ES-I3 (cell line): ENCODE measurements around the gene TAMALIN.
"Not testable (repeated sequence)": the region's sequence is repeated elsewhere in the genome, so short reads cannot be mapped to it uniquely, and the experiment has no call there.

Experiments used
- H3K36me3 ChIP-seq: 2 replicates; pipeline ENCODE4 v1.6.1; 2013; ENCODE audit warnings: mild to moderate bottlenecking, low read length, control low read depth, moderate library complexity; ENCODE audit not compliant: insufficient read depth
- H3K4me1 ChIP-seq: 2 replicates; pipeline ENCODE4 v1.6.1; 2013; ENCODE audit warnings: mild to moderate bottlenecking, control low read depth, low read length; ENCODE audit not compliant: insufficient read depth
- H3K9ac ChIP-seq: 2 replicates; pipeline ENCODE4 v1.6.1; 2013; ENCODE audit warnings: low read depth, mild to moderate bottlenecking, low read length, moderate library complexity
- H3K9me3 ChIP-seq: 2 replicates; pipeline ENCODE4 v1.6.1; 2013; ENCODE audit warnings: mild to moderate bottlenecking, low read length, moderate library complexity; ENCODE audit not compliant: control insufficient read depth, insufficient read depth

TAMALIN gene

GRCh38 chr12:51974646-51975045 is 32.1 kb upstream of the TAMALIN start:
- no peaks in the 10 kb centered on the region for H3K9me3 ChIP-seq
- H3K36me3 ChIP-seq = no peaks in the 10 kb centered on the region
- H3K4me1 ChIP-seq = peaks cover 15% of the 10 kb centered on the region
- H3K9ac ChIP-seq = no peak overlapping the region

GRCh38 chr12:51975196-51975595 is 31.6 kb upstream of the TAMALIN start:
- Histone ChIP-seq H3K9me3 (no peaks in the 10 kb centered on the region), H3K4me1 (peaks cover 15% of the 10 kb centered on the region), H3K36me3 (no peaks in the 10 kb centered on the region), H3K9ac (no peak overlapping the region)

- Histone ChIP-seq H3K9me3 (no peaks in the 10 kb centered on the region), H3K36me3 (no peaks in the 10 kb centered on the region), H3K4me1 (peaks cover 9% of the 10 kb centered on the region; the same call in 1 of the 2 replicates), H3K9ac (no peak overlapping the region)
These were observed 30.2 kb upstream of the TAMALIN start for GRCh38 chr12:51976376-51977160.

- no peak overlapping the region for H3K9ac ChIP-seq
- no peaks in the 10 kb centered on the region for H3K36me3 ChIP-seq
- H3K9me3 ChIP-seq = no peaks in the 10 kb centered on the region
- peaks cover 6% of the 10 kb centered on the region; the same call in 1 of the 2 replicates for H3K4me1 ChIP-seq
These were observed 29.4 kb upstream of the TAMALIN start for GRCh38 chr12:51977320-51977753.

GRCh38 chr12:51979306-51979705 is 27.4 kb upstream of the TAMALIN start:
- not testable (repeated sequence) for H3K9ac ChIP-seq, H3K36me3 ChIP-seq, H3K9me3 ChIP-seq, H3K4me1 ChIP-seq

- peaks cover 5% of the 10 kb centered on the region for H3K36me3 ChIP-seq
- H3K4me1 ChIP-seq = no peaks in the 10 kb centered on the region
- H3K9me3 ChIP-seq = no peaks in the 10 kb centered on the region
- H3K9ac ChIP-seq = no peak overlapping the region
These were observed 26.5 kb upstream of the TAMALIN start for GRCh38 chr12:51980051-51980808.

- H3K4me1 ChIP-seq = no peaks in the 10 kb centered on the region
These were observed 26.0 kb upstream of the TAMALIN start for GRCh38 chr12:51980809-51981127.

GRCh38 chr12:51984657-51985056 is 22.1 kb upstream of the TAMALIN start:
- Histone ChIP-seq H3K4me1 (no peaks in the 10 kb centered on the region), H3K36me3 (peaks cover 10% of the 10 kb centered on the region), H3K9me3 (no peaks in the 10 kb centered on the region), H3K9ac (no peak overlapping the region)

More at GRCh38 chr12:51980809-51981127, 26.0 kb upstream of the TAMALIN start:
- Histone ChIP-seq H3K9me3 (no peaks in the 10 kb centered on the region), H3K36me3 (peaks cover 8% of the 10 kb centered on the region), H3K9ac (no peak overlapping the region)

- no peak overlapping the region for H3K9ac ChIP-seq
- H3K9me3 ChIP-seq = no peaks in the 10 kb centered on the region
- no peaks in the 10 kb centered on the region for H3K4me1 ChIP-seq
- H3K36me3 ChIP-seq = peaks cover 10% of the 10 kb centered on the region
These were observed 21.5 kb upstream of the TAMALIN start for GRCh38 chr12:51985154-51985835.

GRCh38 chr12:51986834-51987233 is 19.9 kb upstream of the TAMALIN start:
- no peak overlapping the region for H3K9ac ChIP-seq
- peaks cover 10% of the 10 kb centered on the region for H3K36me3 ChIP-seq
- no peaks in the 10 kb centered on the region for H3K4me1 ChIP-seq
- H3K9me3 ChIP-seq = no peaks in the 10 kb centered on the region

GRCh38 chr12:51992246-51992645 is 14.5 kb upstream of the TAMALIN start:
- H3K9me3 ChIP-seq = no peaks in the 10 kb centered on the region
- H3K4me1 ChIP-seq = peaks cover 6% of the 10 kb centered on the region; the same call in 1 of the 2 replicates
- H3K9ac ChIP-seq = no peak overlapping the region
- no peaks in the 10 kb centered on the region; the same call in 1 of the 2 replicates for H3K36me3 ChIP-seq

GRCh38 chr12:51994539-51994820 is 12.3 kb upstream of the TAMALIN start:
- Histone ChIP-seq H3K4me1 (peaks cover 6% of the 10 kb centered on the region; the same call in 1 of the 2 replicates), H3K9ac (no peak overlapping the region), H3K36me3 (peaks cover 3% of the 10 kb centered on the region), H3K9me3 (no peaks in the 10 kb centered on the region)

GRCh38 chr12:51994959-51995358 is 11.8 kb upstream of the TAMALIN start:
- H3K9me3 ChIP-seq = no peaks in the 10 kb centered on the region
- H3K36me3 ChIP-seq = peaks cover 3% of the 10 kb centered on the region
- H3K9ac ChIP-seq = no peak overlapping the region
- peaks cover 6% of the 10 kb centered on the region; the same call in 1 of the 2 replicates for H3K4me1 ChIP-seq

GRCh38 chr12:51997136-51997535 is 9.6 kb upstream of the TAMALIN start:
- Histone ChIP-seq H3K36me3 (peaks cover 3% of the 10 kb centered on the region; the same call in 1 of the 2 replicates), H3K9ac (no peak overlapping the region), H3K4me1 (peaks cover 6% of the 10 kb centered on the region; the same call in 1 of the 2 replicates), H3K9me3 (no peaks in the 10 kb centered on the region)
